DOHH2 (cell line): ENCODE results near the gene RFWD3.

Source experiments
- H3F3A ChIP-seq: fragments of 200-600 bp; sonication (generic), shearing (Covaris generic); 2 replicates; pipeline ENCODE4 v1.6.0; 2016; ENCODE audit warnings: antibody characterized with exemption, mild to moderate bottlenecking; ENCODE audit not compliant: control insufficient read depth, insufficient read depth
- H3K27ac ChIP-seq: fragments of 200-600 bp; sonication (generic); 2 replicates; pipeline ENCODE4 v1.5.1; 2014; ENCODE audit warnings: low read depth, mild to moderate bottlenecking, low read length, moderate library complexity
- H3K27me3 ChIP-seq: fragments of 200-600 bp; sonication (generic); 2 replicates; pipeline ENCODE4 v1.6.1; 2014; ENCODE audit warnings: mild to moderate bottlenecking, low read length, mixed read lengths; ENCODE audit not compliant: control insufficient read depth
- H3K36me3 ChIP-seq: fragments of 200-600 bp; sonication (generic); 2 replicates; pipeline ENCODE4 v1.6.1; 2014; ENCODE audit warnings: mild to moderate bottlenecking, low read length, moderate library complexity, mixed read lengths; ENCODE audit not compliant: control insufficient read depth
- H3K4me1 ChIP-seq: fragments of 200-600 bp; sonication (generic); 2 replicates; pipeline ENCODE4 v1.6.1; 2014; ENCODE audit warnings: mild to moderate bottlenecking, low read length, mixed read lengths; ENCODE audit not compliant: control insufficient read depth
- H3K4me2 ChIP-seq: fragments of 200-600 bp; sonication (generic); 2 replicates; pipeline ENCODE4 v1.6.0; 2014; ENCODE audit warnings: mild to moderate bottlenecking, low read length, moderate library complexity
- H3K4me3 ChIP-seq: fragments of 200-600 bp; sonication (generic); 2 replicates; pipeline ENCODE4 v1.5.1; 2014; ENCODE audit warnings: mild to moderate bottlenecking, low read length, mixed read lengths
- H3K79me2 ChIP-seq: fragments of 200-600 bp; sonication (generic); 2 replicates; pipeline ENCODE4 v1.6.1; 2014; ENCODE audit warnings: mild to moderate bottlenecking, low read length, mixed read lengths; ENCODE audit not compliant: control insufficient read depth
- H3K9me2 ChIP-seq: fragments of 200-600 bp; sonication (generic); replicated peaks from 2 replicates; pipeline ENCODE4 v1.6.1; 2014; ENCODE audit warnings: mild to moderate bottlenecking, low read length, mixed read lengths; ENCODE audit not compliant: control insufficient read depth
- H3K9me3 ChIP-seq: fragments of 200-600 bp; sonication (generic); 2 replicates; pipeline ENCODE4 v1.6.1; 2014; ENCODE audit warnings: antibody characterized with exemption, low read length, mixed read lengths; ENCODE audit not compliant: control insufficient read depth, insufficient read depth
- H4K20me1 ChIP-seq: fragments of 200-600 bp; sonication (generic); 2 replicates; pipeline ENCODE4 v1.6.0; 2014; ENCODE audit warnings: low read depth, mild to moderate bottlenecking, antibody characterized with exemption, low read length, moderate library complexity; ENCODE audit not compliant: control insufficient read depth, insufficient read depth
- CTCF ChIP-seq: fragments of 200-600 bp; sonication (generic); IDR thresholded peaks from one replicate; pipeline ENCODE4 v1.5.1; 2014; ENCODE audit warnings: antibody characterized with exemption, mild to moderate bottlenecking, low read depth, low read length; ENCODE audit not compliant: poor library complexity, severe bottlenecking
- EZH2phosphoT487 ChIP-seq: fragments of 200-600 bp; sonication (generic); IDR thresholded peaks from 2 replicates; pipeline ENCODE4 v1.6.1; 2017; ENCODE audit warnings: borderline replicate concordance, mild to moderate bottlenecking, antibody characterized with exemption, low read length, moderate library complexity, mixed read lengths

RFWD3 gene

GRCh38 chr16:74661064-74661463, 5.6 kb downstream of the RFWD3 start:
- no peak overlapping the region for H3K27ac ChIP-seq
- no peak for TF ChIP-seq EZH2phosphoT487
- no peak for TF ChIP-seq CTCF
- H3K4me1 ChIP-seq: peaks cover 63% of the 10 kb centered on the region
- H3K79me2 ChIP-seq: peaks cover 100% of the 10 kb centered on the region
- no peaks in the 10 kb centered on the region; the same call in 1 of the 2 replicates for H3F3A ChIP-seq
- no peaks in the 10 kb centered on the region for H3K27me3 ChIP-seq
- peak overlapping the region; percentile 20; the same call in 1 of the 2 replicates for H3K4me2 ChIP-seq
- no peaks in the 10 kb centered on the region for H3K9me2 ChIP-seq
- peaks cover 96% of the 10 kb centered on the region for H3K36me3 ChIP-seq
- H3K4me3 ChIP-seq: no peak overlapping the region
- no peaks in the 10 kb centered on the region for H3K9me3 ChIP-seq
- peaks cover 29% of the 10 kb centered on the region for H4K20me1 ChIP-seq

GRCh38 chr16:74660383-74660782, 6.3 kb downstream of the RFWD3 start:
- Histone ChIP-seq H3K9me3 (no peaks in the 10 kb centered on the region), H3K4me1 (peaks cover 58% of the 10 kb centered on the region), H3K4me3 (no peak overlapping the region), H3K36me3 (peaks cover 96% of the 10 kb centered on the region), H3K27me3 (no peaks in the 10 kb centered on the region), H3K27ac (no peak overlapping the region), H3F3A (no peaks in the 10 kb centered on the region; the same call in 1 of the 2 replicates), H4K20me1 (peaks cover 25% of the 10 kb centered on the region), H3K4me2 (peak overlapping the region; percentile 20; the same call in 1 of the 2 replicates), H3K79me2 (peaks cover 100% of the 10 kb centered on the region), H3K9me2 (no peaks in the 10 kb centered on the region)
- TF ChIP-seq CTCF (no peak), EZH2phosphoT487 (no peak)

GRCh38 chr16:74659041-74659440, 7.6 kb downstream of the RFWD3 start:
- no peak overlapping the region for H3K27ac ChIP-seq
- peaks cover 50% of the 10 kb centered on the region for H3K4me1 ChIP-seq
- H3K9me2 ChIP-seq: no peaks in the 10 kb centered on the region
- H3K9me3 ChIP-seq: no peaks in the 10 kb centered on the region
- H3F3A ChIP-seq: peaks cover under 1% of the 10 kb centered on the region
- peak overlapping the region; percentile 20; the same call in 1 of the 2 replicates for H3K4me2 ChIP-seq
- H4K20me1 ChIP-seq: peaks cover 17% of the 10 kb centered on the region
- peaks cover 94% of the 10 kb centered on the region for H3K36me3 ChIP-seq
- TF ChIP-seq EZH2phosphoT487 (no peak), CTCF (no peak)
- H3K4me3 ChIP-seq: no peak overlapping the region
- H3K79me2 ChIP-seq: peaks cover 100% of the 10 kb centered on the region
- no peaks in the 10 kb centered on the region for H3K27me3 ChIP-seq
